ENCODE measurements around the gene CLDN25. TPM values are rescaled to one million over a fixed set of nuclear protein-coding genes. Genes with fewer than 3 reads are reported as not detected.

The CLDN25 gene
- total and polyA plus RNA-seq, 10 donors: not detected

GRCh38 chr11:113817626-113818025 is 38.0 kb downstream of the CLDN25 start:
- DNase-seq: no peak
- intact Hi-C loops (cut with DNase I; ENCODE audit: low total_unique reads): no loop called here
- peaks cover 0 to 97% (median 34%) of the 10 kb centered on the region in 6 donors for H3K36me3 ChIP-seq
- H3K4me3 ChIP-seq: no peak overlapping the region
- H3K27ac ChIP-seq: no peak overlapping the region
- WGBS, 5 donors: 95 to 97% (median 96%) methylated on average over 6 of the region's 6 CpGs
- H3K27me3 ChIP-seq (replicated peaks in 1 of 7): no peaks in the 10 kb centered on the region
- TF ChIP-seq CTCF (IDR thresholded peaks at IDR 0.05 in 8 of 11, conservative IDR thresholded peaks at IDR 0.05 in 3 of 11) (no peak), POLR2A (IDR thresholded peaks at IDR 0.05) (no peak), POLR2AphosphoS5 (IDR thresholded peaks at IDR 0.05) (no peak)
- H3K4me1 ChIP-seq: no peaks in the 10 kb centered on the region
- H3K9me3 ChIP-seq: no peaks in the 10 kb centered on the region

- intact Hi-C loops (cut with DNase I; ENCODE audit: low total_unique reads): no loop called here
- no peaks in the 10 kb centered on the region for H3K4me1 ChIP-seq
- no peak overlapping the region for H3K27ac ChIP-seq
- DNase-seq: no peak
- no peak for TF ChIP-seq POLR2A (IDR thresholded peaks at IDR 0.05)
- no peak for TF ChIP-seq CTCF (IDR thresholded peaks at IDR 0.05 in 8 of 11, conservative IDR thresholded peaks at IDR 0.05 in 3 of 11)
- TF ChIP-seq POLR2AphosphoS5 (IDR thresholded peaks at IDR 0.05): no peak
- 91 to 100% (median 98%) methylated on average over 3 of the region's 3 CpGs for WGBS, 5 donors
- peaks cover 0 to 97% (median 41%) of the 10 kb centered on the region in 6 donors for H3K36me3 ChIP-seq
- H3K27me3 ChIP-seq (replicated peaks in 1 of 7): no peaks in the 10 kb centered on the region
- no peak overlapping the region for H3K4me3 ChIP-seq
- H3K9me3 ChIP-seq: no peaks in the 10 kb centered on the region
Observed at GRCh38 chr11:113818426-113818825, 38.8 kb downstream of the CLDN25 start.

GRCh38 chr11:113827477-113827876 is 47.9 kb downstream of the CLDN25 start:
- H3K27me3 ChIP-seq (replicated peaks in 1 of 7): no peaks in the 10 kb centered on the region
- peaks cover 0 to 15% (median 0%) of the 10 kb centered on the region in 6 donors for H3K4me1 ChIP-seq
- intact Hi-C loops (cut with DNase I; ENCODE audit: low total_unique reads): no loop called here
- no peaks in the 10 kb centered on the region for H3K9me3 ChIP-seq
- no peak overlapping the region for H3K4me3 ChIP-seq
- H3K27ac ChIP-seq: no peak overlapping the region
- H3K36me3 ChIP-seq: peaks cover 0 to 96% (median 27%) of the 10 kb centered on the region in 6 donors
- TF ChIP-seq POLR2A (IDR thresholded peaks at IDR 0.05): no peak
- no peak for TF ChIP-seq CTCF (IDR thresholded peaks at IDR 0.05 in 8 of 11, conservative IDR thresholded peaks at IDR 0.05 in 3 of 11)
- no peak for TF ChIP-seq POLR2AphosphoS5 (IDR thresholded peaks at IDR 0.05)
- DNase-seq: no peak
- 94 to 99% (median 97%) methylated on average over 3 of the region's 3 CpGs for WGBS, 5 donors

GRCh38 chr11:113828191-113828590 is 48.6 kb downstream of the CLDN25 start:
- H3K9me3 ChIP-seq: no peaks in the 10 kb centered on the region

More at GRCh38 chr11:113828191-113828590, 48.6 kb downstream of the CLDN25 start:
- WGBS, 5 donors: 79 to 95% (median 94%) methylated on average over 1 of the region's 1 CpG
- TF ChIP-seq POLR2AphosphoS5 (IDR thresholded peaks at IDR 0.05) (no peak), POLR2A (IDR thresholded peaks at IDR 0.05) (no peak), CTCF (IDR thresholded peaks at IDR 0.05 in 8 of 11, conservative IDR thresholded peaks at IDR 0.05 in 3 of 11) (no peak)
- Histone ChIP-seq H3K4me3 (no peak overlapping the region), H3K27ac (no peak overlapping the region), H3K4me1 (peaks cover 0 to 15% (median 0%) of the 10 kb centered on the region in 6 donors), H3K27me3 (replicated peaks in 1 of 7) (no peaks in the 10 kb centered on the region), H3K36me3 (peaks cover 0 to 96% (median 25%) of the 10 kb centered on the region in 6 donors)
- no peak for DNase-seq
- intact Hi-C loops (cut with DNase I; ENCODE audit: low total_unique reads): no loop called here

All from spleen (tissue), 11 donors.